Activated naive CD4-positive, alpha-beta T cell treated with anti-CD3 and anti-CD28 coated beads, Interleukin-2, amount 10 ng/mL, durations not matched to agents 7 days and 5 days (primary cell): ENCODE data around the gene ASH1L.
"Not testable (repeated sequence)": the region's sequence is repeated elsewhere in the genome, so short reads cannot be mapped to it uniquely, and the experiment has no call there.

Experiments
- CTCF ChIA-PET: fragments of 350-600 bp; sonication (Branson Sonifier 250); formaldehyde crosslinking; loops from one replicate; lab custom pipeline; 2021; ENCODE audit warnings: antibody characterized with exemption; lab: Charles Lee
- DNase-seq: peaks from one replicate; pipeline ENCODE4 v3.0.0-alpha.2; 2020
- H3K27ac Mint-ChIP-seq: one replicate; pipeline ENCODE4 v1.8.0; 2021; ENCODE audit warnings: mild to moderate bottlenecking, moderate library complexity, mixed read lengths
- H3K27me3 Mint-ChIP-seq: one replicate; pipeline ENCODE4 v1.8.0; 2021; ENCODE audit warnings: mild to moderate bottlenecking, mixed read lengths
- H3K36me3 Mint-ChIP-seq: one replicate; pipeline ENCODE4 v1.8.0; 2021; ENCODE audit warnings: mixed read lengths
- H3K4me1 Mint-ChIP-seq: one replicate; pipeline ENCODE4 v1.8.0; 2021; ENCODE audit warnings: mixed read lengths
- H3K4me3 Mint-ChIP-seq: one replicate; pipeline ENCODE4 v1.8.0; 2021; ENCODE audit warnings: mild to moderate bottlenecking, moderate library complexity, mixed read lengths
- H3K9me3 Mint-ChIP-seq: one replicate; pipeline ENCODE4 v1.8.0; 2021; ENCODE audit warnings: mixed read lengths

Gene ASH1L

GRCh38 chr1:155583846-155584245 lies 21.2 kb upstream of the ASH1L start:
- DNase-seq, H3K36me3 Mint-ChIP-seq, H3K27me3 Mint-ChIP-seq, H3K4me3 Mint-ChIP-seq, H3K9me3 Mint-ChIP-seq, H3K27ac Mint-ChIP-seq, H3K4me1 Mint-ChIP-seq: not testable (repeated sequence)
- CTCF ChIA-PET: interaction anchor here (1.2 to 1.9 kb wide), 2 partner anchors 333 kb away, joined by 4 to 8 read pairs; no protein-coding TSS in a partner anchor

GRCh38 chr1:155575608-155576007 lies 13.0 kb upstream of the ASH1L start:
- DNase-seq, H3K36me3 Mint-ChIP-seq, H3K27me3 Mint-ChIP-seq, H3K4me1 Mint-ChIP-seq, H3K27ac Mint-ChIP-seq, CTCF ChIA-PET, H3K9me3 Mint-ChIP-seq, H3K4me3 Mint-ChIP-seq: not testable (repeated sequence)

GRCh38 chr1:155574077-155574476 lies 11.5 kb upstream of the ASH1L start:
- H3K4me1 Mint-ChIP-seq: peaks cover 2% of the 10 kb centered on the region
- H3K36me3 Mint-ChIP-seq: peaks cover 9% of the 10 kb centered on the region
- no peaks in the 10 kb centered on the region for H3K27me3 Mint-ChIP-seq
- no peak overlapping the region for H3K4me3 Mint-ChIP-seq
- CTCF ChIA-PET: no interaction called here
- H3K27ac Mint-ChIP-seq: no peak overlapping the region
- no peak for DNase-seq
- H3K9me3 Mint-ChIP-seq: no peaks in the 10 kb centered on the region

GRCh38 chr1:155570593-155570990 lies 8.0 kb upstream of the ASH1L start:
- H3K36me3 Mint-ChIP-seq: peaks cover 15% of the 10 kb centered on the region
- H3K27me3 Mint-ChIP-seq: no peaks in the 10 kb centered on the region
- no peak for DNase-seq
- H3K27ac Mint-ChIP-seq: no peak overlapping the region
- no peaks in the 10 kb centered on the region for H3K9me3 Mint-ChIP-seq
- no peak overlapping the region for H3K4me3 Mint-ChIP-seq
- H3K4me1 Mint-ChIP-seq: peaks cover 11% of the 10 kb centered on the region
- CTCF ChIA-PET: no interaction called here

GRCh38 chr1:155569988-155570592 lies 7.5 kb upstream of the ASH1L start:
- H3K27me3 Mint-ChIP-seq: no peaks in the 10 kb centered on the region
- peaks cover 15% of the 10 kb centered on the region for H3K4me1 Mint-ChIP-seq
- H3K27ac Mint-ChIP-seq: no peak overlapping the region
- peaks cover 15% of the 10 kb centered on the region for H3K36me3 Mint-ChIP-seq
- no peaks in the 10 kb centered on the region for H3K9me3 Mint-ChIP-seq
- no peak overlapping the region for H3K4me3 Mint-ChIP-seq
- DNase-seq: no peak
- CTCF ChIA-PET: no interaction called here

GRCh38 chr1:155563377-155564022 lies 897 bp upstream of the ASH1L start:
- H3K9me3 Mint-ChIP-seq, DNase-seq, CTCF ChIA-PET, H3K27me3 Mint-ChIP-seq, H3K36me3 Mint-ChIP-seq: not testable (repeated sequence)
- H3K4me3 Mint-ChIP-seq: peak overlapping the region; percentile 97
- H3K27ac Mint-ChIP-seq: peak overlapping the region; percentile 97
- H3K4me1 Mint-ChIP-seq: peaks cover 39% of the 10 kb centered on the region

GRCh38 chr1:155561779-155562580 lies 623 bp downstream of the ASH1L start:
- peak overlapping the region; percentile 97 for H3K4me3 Mint-ChIP-seq
- H3K36me3 Mint-ChIP-seq: peaks cover 12% of the 10 kb centered on the region
- H3K9me3 Mint-ChIP-seq, CTCF ChIA-PET, H3K27me3 Mint-ChIP-seq: not testable (repeated sequence)
- peaks cover 45% of the 10 kb centered on the region for H3K4me1 Mint-ChIP-seq
- peak overlapping the region; percentile 95 for H3K27ac Mint-ChIP-seq
- peak; percentile 75 for DNase-seq

GRCh38 chr1:155555915-155556314 lies 6.7 kb downstream of the ASH1L start:
- CTCF ChIA-PET: interaction anchor here (0.8 kb wide), 1 partner anchor 1192 kb away, joined by 4 read pairs; no protein-coding TSS in a partner anchor
- no peaks in the 10 kb centered on the region for H3K27me3 Mint-ChIP-seq
- DNase-seq: no peak
- no peaks in the 10 kb centered on the region for H3K9me3 Mint-ChIP-seq
- H3K27ac Mint-ChIP-seq: no peak overlapping the region
- no peak overlapping the region for H3K4me3 Mint-ChIP-seq
- H3K4me1 Mint-ChIP-seq: peaks cover 31% of the 10 kb centered on the region
- H3K36me3 Mint-ChIP-seq: peaks cover 27% of the 10 kb centered on the region

GRCh38 chr1:155553349-155553748 lies 9.3 kb downstream of the ASH1L start:
- no peak for DNase-seq
- no peaks in the 10 kb centered on the region for H3K9me3 Mint-ChIP-seq
- H3K4me1 Mint-ChIP-seq: peaks cover 22% of the 10 kb centered on the region
- CTCF ChIA-PET: no interaction called here
- peak overlapping the region; percentile 1 for H3K27ac Mint-ChIP-seq
- H3K36me3 Mint-ChIP-seq: peaks cover 31% of the 10 kb centered on the region
- no peak overlapping the region for H3K4me3 Mint-ChIP-seq
- no peaks in the 10 kb centered on the region for H3K27me3 Mint-ChIP-seq

GRCh38 chr1:155548706-155549105 lies 13.9 kb downstream of the ASH1L start:
- CTCF ChIA-PET: no interaction called here
- no peaks in the 10 kb centered on the region for H3K9me3 Mint-ChIP-seq
- H3K4me3 Mint-ChIP-seq: no peak overlapping the region
- peaks cover 21% of the 10 kb centered on the region for H3K4me1 Mint-ChIP-seq
- peaks cover 22% of the 10 kb centered on the region for H3K36me3 Mint-ChIP-seq
- DNase-seq: no peak
- no peaks in the 10 kb centered on the region for H3K27me3 Mint-ChIP-seq
- no peak overlapping the region for H3K27ac Mint-ChIP-seq

- H3K27ac Mint-ChIP-seq: peak overlapping the region; percentile 56
- H3K36me3 Mint-ChIP-seq: peaks cover 8% of the 10 kb centered on the region
- CTCF ChIA-PET: interaction anchor here (0.7 kb wide), 1 partner anchor 1517 kb away, joined by 3 read pairs; no protein-coding TSS in a partner anchor
- no peak for DNase-seq
- no peaks in the 10 kb centered on the region for H3K27me3 Mint-ChIP-seq
- no peaks in the 10 kb centered on the region for H3K9me3 Mint-ChIP-seq
- H3K4me3 Mint-ChIP-seq: no peak overlapping the region
- H3K4me1 Mint-ChIP-seq: peaks cover 46% of the 10 kb centered on the region
These were observed 22.4 kb downstream of the ASH1L start for GRCh38 chr1:155540000-155540874.

GRCh38 chr1:155537193-155537592 lies 25.4 kb downstream of the ASH1L start:
- CTCF ChIA-PET: no interaction called here

GRCh38 chr1:155531624-155532023 lies 31.0 kb downstream of the ASH1L start:
- Mint-ChIP-seq H3K4me1 (peaks cover 24% of the 10 kb centered on the region), H3K36me3 (peaks cover 23% of the 10 kb centered on the region)
- CTCF ChIA-PET: no interaction called here

More at GRCh38 chr1:155537193-155537592, 25.4 kb downstream of the ASH1L start:
- Mint-ChIP-seq H3K4me1 (peaks cover 58% of the 10 kb centered on the region), H3K9me3 (no peaks in the 10 kb centered on the region), H3K4me3 (no peak overlapping the region), H3K27me3 (no peaks in the 10 kb centered on the region), H3K36me3 (peaks cover 17% of the 10 kb centered on the region), H3K27ac (peak overlapping the region; percentile 93)
- DNase-seq: no peak

GRCh38 chr1:155529929-155530328 lies 32.7 kb downstream of the ASH1L start:
- Mint-ChIP-seq H3K36me3 (peaks cover 24% of the 10 kb centered on the region), H3K27me3 (no peaks in the 10 kb centered on the region), H3K4me3 (no peak overlapping the region), H3K27ac (no peak overlapping the region), H3K4me1 (peaks cover 15% of the 10 kb centered on the region), H3K9me3 (no peaks in the 10 kb centered on the region)
- CTCF ChIA-PET: no interaction called here
- DNase-seq: no peak

More at GRCh38 chr1:155531624-155532023, 31.0 kb downstream of the ASH1L start:
- no peaks in the 10 kb centered on the region for H3K27me3 Mint-ChIP-seq
- no peak for DNase-seq
- H3K4me3 Mint-ChIP-seq: no peak overlapping the region
- H3K27ac Mint-ChIP-seq: no peak overlapping the region
- no peaks in the 10 kb centered on the region for H3K9me3 Mint-ChIP-seq
